ENCODE measurements around the gene LINC01488. TPM values are rescaled to one million over a fixed set of nuclear protein-coding genes. Genes with fewer than 3 reads are reported as not detected.

LINC01488 gene
- total RNA-seq, 2 donors from 2014 or later, result not detected

GRCh38 chr11:69538854-69539253, 57.4 kb downstream of the LINC01488 start:
- no peak for DNase-seq
- Histone ChIP-seq H3K27ac (no peak overlapping the region), H3K9me3 (no peaks in the 10 kb centered on the region), H3K9ac (ENCODE audit: low read depth in 2 of 2, low read length in 2 of 2) (no peak overlapping the region), H3K36me3 (no peaks in the 10 kb centered on the region), H3K4me3 (no peak overlapping the region), H3K27me3 (no peaks in the 10 kb centered on the region), H3K4me1 (no peaks in the 10 kb centered on the region)
- no peak for TF ChIP-seq CTCF (IDR thresholded peaks at IDR 0.05)
- intact Hi-C loops (cut with DNase I), result no loop called here

- Histone ChIP-seq H3K9me3 (no peaks in the 10 kb centered on the region), H3K9ac (ENCODE audit: low read depth in 2 of 2, low read length in 2 of 2) (no peak overlapping the region), H3K36me3 (no peaks in the 10 kb centered on the region), H3K4me3 (no peak overlapping the region), H3K27me3 (no peaks in the 10 kb centered on the region), H3K27ac (no peak overlapping the region), H3K4me1 (no peaks in the 10 kb centered on the region)
- DNase-seq, result no peak
- no peak for TF ChIP-seq CTCF (IDR thresholded peaks at IDR 0.05)
- intact Hi-C loops (cut with DNase I), result no loop called here
These were observed 58.1 kb downstream of the LINC01488 start for GRCh38 chr11:69539416-69540117.

GRCh38 chr11:69540118-69541000, 58.9 kb downstream of the LINC01488 start:
- H3K27ac ChIP-seq, result no peak overlapping the region
- no peaks in the 10 kb centered on the region for H3K9me3 ChIP-seq
- H3K4me3 ChIP-seq, result no peak overlapping the region
- H3K9ac ChIP-seq (ENCODE audit: low read depth in 2 of 2, low read length in 2 of 2), result no peak overlapping the region
- no peaks in the 10 kb centered on the region for H3K27me3 ChIP-seq
- TF ChIP-seq CTCF (IDR thresholded peaks at IDR 0.05), result no peak
- DNase-seq, result no peak
- no peaks in the 10 kb centered on the region for H3K4me1 ChIP-seq
- intact Hi-C loops (cut with DNase I), result no loop called here
- H3K36me3 ChIP-seq, result no peaks in the 10 kb centered on the region

GRCh38 chr11:69541001-69541285, 59.5 kb downstream of the LINC01488 start:
- DNase-seq, result no peak

More at GRCh38 chr11:69541001-69541285, 59.5 kb downstream of the LINC01488 start:
- TF ChIP-seq CTCF (IDR thresholded peaks at IDR 0.05), result no peak
- H3K27me3 ChIP-seq, result no peaks in the 10 kb centered on the region
- H3K9ac ChIP-seq (ENCODE audit: low read depth in 2 of 2, low read length in 2 of 2), result no peak overlapping the region
- no peaks in the 10 kb centered on the region for H3K36me3 ChIP-seq
- no peaks in the 10 kb centered on the region for H3K4me1 ChIP-seq
- intact Hi-C loops (cut with DNase I), result no loop called here
- no peak overlapping the region for H3K4me3 ChIP-seq
- H3K27ac ChIP-seq, result no peak overlapping the region
- H3K9me3 ChIP-seq, result no peaks in the 10 kb centered on the region
